ENCODE data around the gene ARHGAP31.

DNA sequence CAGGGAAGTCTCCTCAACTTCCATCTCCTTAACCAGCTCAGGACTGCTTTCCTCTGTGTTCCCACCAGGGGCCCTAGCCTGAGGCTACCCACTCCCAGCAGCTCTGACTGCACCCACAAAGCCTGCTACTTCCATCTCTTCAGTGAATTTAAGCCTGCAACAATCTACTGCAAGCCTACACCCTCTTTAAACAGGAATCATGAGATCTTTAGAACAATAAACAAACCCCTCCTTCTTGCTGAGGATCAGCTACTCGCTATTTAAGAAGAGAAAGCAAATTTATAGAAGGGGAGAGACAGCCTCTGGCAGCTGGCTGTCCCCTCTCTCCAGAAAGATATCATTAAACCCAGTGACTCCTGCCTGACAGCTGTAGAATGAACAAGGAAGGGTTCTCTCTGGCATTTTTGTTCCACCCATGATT, 51.9 kb downstream of the ARHGAP31 start:
- TF ChIP-seq, protein P1, sequence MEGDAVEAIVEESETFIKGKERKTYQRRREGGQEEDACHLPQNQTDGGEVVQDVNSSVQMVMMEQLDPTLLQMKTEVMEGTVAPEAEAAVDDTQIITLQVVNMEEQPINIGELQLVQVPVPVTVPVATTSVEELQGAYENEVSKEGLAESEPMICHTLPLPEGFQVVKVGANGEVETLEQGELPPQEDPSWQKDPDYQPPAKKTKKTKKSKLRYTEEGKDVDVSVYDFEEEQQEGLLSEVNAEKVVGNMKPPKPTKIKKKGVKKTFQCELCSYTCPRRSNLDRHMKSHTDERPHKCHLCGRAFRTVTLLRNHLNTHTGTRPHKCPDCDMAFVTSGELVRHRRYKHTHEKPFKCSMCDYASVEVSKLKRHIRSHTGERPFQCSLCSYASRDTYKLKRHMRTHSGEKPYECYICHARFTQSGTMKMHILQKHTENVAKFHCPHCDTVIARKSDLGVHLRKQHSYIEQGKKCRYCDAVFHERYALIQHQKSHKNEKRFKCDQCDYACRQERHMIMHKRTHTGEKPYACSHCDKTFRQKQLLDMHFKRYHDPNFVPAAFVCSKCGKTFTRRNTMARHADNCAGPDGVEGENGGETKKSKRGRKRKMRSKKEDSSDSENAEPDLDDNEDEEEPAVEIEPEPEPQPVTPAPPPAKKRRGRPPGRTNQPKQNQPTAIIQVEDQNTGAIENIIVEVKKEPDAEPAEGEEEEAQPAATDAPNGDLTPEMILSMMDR (IDR thresholded peaks at IDR 0.05 in 8 of 11, conservative IDR thresholded peaks at IDR 0.05 in 3 of 11), result no peak
- no peak for TF ChIP-seq POLR2A (IDR thresholded peaks at IDR 0.05)
